ENCODE measurements around the gene FBH1.
"Not testable (repeated sequence)": the region's sequence is repeated elsewhere in the genome, so short reads cannot be mapped to it uniquely, and the experiment has no call there.

Gene FBH1

DNA sequence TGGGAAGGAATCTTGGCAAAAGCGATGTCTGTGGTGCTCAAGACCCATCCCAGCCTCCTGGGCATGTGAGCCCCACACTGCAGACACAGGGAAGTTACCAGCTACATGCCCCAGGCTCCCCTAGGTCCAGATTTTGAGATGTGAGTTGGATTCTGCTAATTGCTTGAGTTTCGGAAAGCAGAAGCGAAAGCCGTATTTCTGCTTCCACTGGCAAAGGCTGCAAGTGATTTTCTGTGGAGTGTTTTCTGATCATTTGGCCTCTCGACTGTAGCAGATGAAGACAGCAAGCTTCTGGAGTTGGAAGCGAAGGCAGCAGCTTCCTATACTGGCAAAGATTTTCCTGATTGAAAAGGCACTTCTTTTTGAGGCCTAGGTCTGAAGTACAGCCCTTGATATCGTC, 30.0 kb upstream of the FBH1 start:
- no peaks in the 10 kb centered on the region for H3K9me3 ChIP-seq (ENCODE audit: control insufficient read depth, insufficient read depth, low read length)
- no peaks in the 10 kb centered on the region for H3K27me3 ChIP-seq (ENCODE audit: control insufficient read depth, insufficient read depth, low read length)
- no peak overlapping the region for H3K4me3 ChIP-seq (ENCODE audit: low read depth, low read length)
- H3K9ac ChIP-seq (ENCODE audit: low read depth, low read length), result no peak overlapping the region
- no peak overlapping the region for H3K27ac ChIP-seq (ENCODE audit: low read depth, low read length)
- peaks cover 2% of the 10 kb centered on the region; the same call in 1 of the 2 replicates for H3K4me1 ChIP-seq (ENCODE audit: control insufficient read depth, insufficient read depth, low read length)
- no peaks in the 10 kb centered on the region for H3K36me3 ChIP-seq (ENCODE audit: control insufficient read depth, insufficient read depth, low read length)

- H3K4me1 ChIP-seq (ENCODE audit: control insufficient read depth, insufficient read depth, low read length), result peaks cover 2% of the 10 kb centered on the region; the same call in 1 of the 2 replicates
- no peaks in the 10 kb centered on the region for H3K36me3 ChIP-seq (ENCODE audit: control insufficient read depth, insufficient read depth, low read length)
- H3K4me3 ChIP-seq (ENCODE audit: low read depth, low read length), result no peak overlapping the region
- no peaks in the 10 kb centered on the region for H3K27me3 ChIP-seq (ENCODE audit: control insufficient read depth, insufficient read depth, low read length)
- H3K27ac ChIP-seq (ENCODE audit: low read depth, low read length), result no peak overlapping the region
- H3K9ac ChIP-seq (ENCODE audit: low read depth, low read length), result no peak overlapping the region
- no peaks in the 10 kb centered on the region for H3K9me3 ChIP-seq (ENCODE audit: control insufficient read depth, insufficient read depth, low read length)
These were observed 27.6 kb upstream of the FBH1 start for GRCh38 chr10:5862360-5862961.

DNA sequence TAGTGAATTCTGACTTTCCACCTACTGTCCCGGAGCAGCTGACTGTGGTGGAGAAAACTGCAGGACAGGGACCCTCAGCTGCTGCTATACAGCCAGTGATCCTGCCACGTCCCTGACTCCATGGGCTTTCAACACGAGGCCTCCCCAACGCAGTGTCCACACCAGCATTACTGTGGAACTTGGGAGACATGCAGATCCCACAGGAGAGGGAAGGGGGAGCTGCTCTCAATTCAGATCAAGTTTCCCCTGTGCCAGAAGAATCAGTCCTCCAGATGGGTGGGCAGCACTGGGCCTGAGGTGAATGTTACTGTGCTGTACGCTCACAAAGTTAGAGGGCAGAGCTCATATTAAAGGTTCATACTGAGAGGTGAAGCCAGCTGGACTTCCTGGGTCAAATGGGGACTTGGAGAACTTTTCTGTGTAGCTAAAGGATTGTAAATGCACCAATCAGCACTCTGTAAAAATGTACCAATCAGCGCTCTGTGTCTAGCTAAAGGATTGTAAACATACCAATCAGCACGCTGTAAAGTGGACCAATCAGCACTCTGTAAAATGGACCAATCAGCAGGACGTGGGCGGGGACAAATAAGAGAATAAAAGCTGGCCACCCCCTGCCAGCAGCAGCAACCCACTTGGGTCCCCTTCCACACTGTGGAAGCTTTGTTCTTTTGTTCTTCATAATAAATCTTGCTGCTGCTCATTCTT, 26.9 kb upstream of the FBH1 start:
- not testable (repeated sequence) for H3K9me3 ChIP-seq (ENCODE audit: control insufficient read depth, insufficient read depth, low read length); H3K4me3 ChIP-seq (ENCODE audit: low read depth, low read length); H3K4me1 ChIP-seq (ENCODE audit: control insufficient read depth, insufficient read depth, low read length); H3K27me3 ChIP-seq (ENCODE audit: control insufficient read depth, insufficient read depth, low read length); H3K36me3 ChIP-seq (ENCODE audit: control insufficient read depth, insufficient read depth, low read length); H3K9ac ChIP-seq (ENCODE audit: low read depth, low read length); H3K27ac ChIP-seq (ENCODE audit: low read depth, low read length)

- H3K4me3 ChIP-seq (ENCODE audit: low read depth, low read length); H3K9me3 ChIP-seq (ENCODE audit: control insufficient read depth, insufficient read depth, low read length); H3K9ac ChIP-seq (ENCODE audit: low read depth, low read length); H3K27me3 ChIP-seq (ENCODE audit: control insufficient read depth, insufficient read depth, low read length); H3K4me1 ChIP-seq (ENCODE audit: control insufficient read depth, insufficient read depth, low read length); H3K36me3 ChIP-seq (ENCODE audit: control insufficient read depth, insufficient read depth, low read length); H3K27ac ChIP-seq (ENCODE audit: low read depth, low read length): not testable (repeated sequence)
These were observed 23.5 kb upstream of the FBH1 start for GRCh38 chr10:5866451-5867081.

- not testable (repeated sequence) for H3K4me1 ChIP-seq (ENCODE audit: control insufficient read depth, insufficient read depth, low read length); H3K36me3 ChIP-seq (ENCODE audit: control insufficient read depth, insufficient read depth, low read length); H3K9ac ChIP-seq (ENCODE audit: low read depth, low read length); H3K27me3 ChIP-seq (ENCODE audit: control insufficient read depth, insufficient read depth, low read length); H3K27ac ChIP-seq (ENCODE audit: low read depth, low read length); H3K9me3 ChIP-seq (ENCODE audit: control insufficient read depth, insufficient read depth, low read length); H3K4me3 ChIP-seq (ENCODE audit: low read depth, low read length)
These were observed 22.9 kb upstream of the FBH1 start for GRCh38 chr10:5867091-5867615.

GRCh38 chr10:5868383-5868782, 21.7 kb upstream of the FBH1 start:
- not testable (repeated sequence) for H3K27ac ChIP-seq (ENCODE audit: low read depth, low read length); H3K9ac ChIP-seq (ENCODE audit: low read depth, low read length); H3K9me3 ChIP-seq (ENCODE audit: control insufficient read depth, insufficient read depth, low read length); H3K4me3 ChIP-seq (ENCODE audit: low read depth, low read length); H3K4me1 ChIP-seq (ENCODE audit: control insufficient read depth, insufficient read depth, low read length); H3K27me3 ChIP-seq (ENCODE audit: control insufficient read depth, insufficient read depth, low read length); H3K36me3 ChIP-seq (ENCODE audit: control insufficient read depth, insufficient read depth, low read length)

- 0 out of 2 replicates have a peak, but pooled peaks cover 3% of the 10 kb centered on the region for H3K9me3 ChIP-seq (ENCODE audit: control insufficient read depth, insufficient read depth, low read length)
- H3K27ac ChIP-seq (ENCODE audit: low read depth, low read length), result no peak overlapping the region
- no peak overlapping the region for H3K9ac ChIP-seq (ENCODE audit: low read depth, low read length)
- no peaks in the 10 kb centered on the region for H3K36me3 ChIP-seq (ENCODE audit: control insufficient read depth, insufficient read depth, low read length)
- no peaks in the 10 kb centered on the region for H3K27me3 ChIP-seq (ENCODE audit: control insufficient read depth, insufficient read depth, low read length)
- no peaks in the 10 kb centered on the region for H3K4me1 ChIP-seq (ENCODE audit: control insufficient read depth, insufficient read depth, low read length)
- no peak overlapping the region for H3K4me3 ChIP-seq (ENCODE audit: low read depth, low read length)
These were observed 20.9 kb upstream of the FBH1 start for GRCh38 chr10:5869156-5869555.

DNA sequence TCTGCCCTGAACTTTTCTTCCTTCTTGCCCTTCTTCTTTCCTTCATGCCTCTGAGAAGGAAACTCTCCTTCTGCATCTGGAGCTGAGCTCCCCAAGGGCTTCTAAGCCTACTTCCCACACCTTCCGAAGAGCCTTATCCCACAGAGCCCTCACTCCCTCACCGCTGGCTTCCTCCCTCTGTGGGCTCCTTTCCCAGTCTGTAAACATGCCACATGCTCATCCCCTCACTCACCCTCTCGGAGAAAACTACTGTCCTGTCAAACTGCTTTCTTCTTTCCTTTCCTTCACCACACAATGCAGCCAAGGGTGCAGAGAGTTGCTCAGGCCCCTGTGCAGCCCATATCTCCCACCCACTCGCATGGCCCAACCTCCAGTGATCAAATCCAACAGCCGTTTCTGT, 18.4 kb upstream of the FBH1 start:
- no peak overlapping the region for H3K9ac ChIP-seq (ENCODE audit: low read depth, low read length)
- H3K9me3 ChIP-seq (ENCODE audit: control insufficient read depth, insufficient read depth, low read length), result 0 out of 2 replicates have a peak, but pooled peaks cover 3% of the 10 kb centered on the region
- H3K27ac ChIP-seq (ENCODE audit: low read depth, low read length), result no peak overlapping the region
- no peak overlapping the region for H3K4me3 ChIP-seq (ENCODE audit: low read depth, low read length)
- H3K4me1 ChIP-seq (ENCODE audit: control insufficient read depth, insufficient read depth, low read length), result no peaks in the 10 kb centered on the region
- H3K36me3 ChIP-seq (ENCODE audit: control insufficient read depth, insufficient read depth, low read length), result peaks cover 15% of the 10 kb centered on the region
- no peaks in the 10 kb centered on the region for H3K27me3 ChIP-seq (ENCODE audit: control insufficient read depth, insufficient read depth, low read length)

DNA sequence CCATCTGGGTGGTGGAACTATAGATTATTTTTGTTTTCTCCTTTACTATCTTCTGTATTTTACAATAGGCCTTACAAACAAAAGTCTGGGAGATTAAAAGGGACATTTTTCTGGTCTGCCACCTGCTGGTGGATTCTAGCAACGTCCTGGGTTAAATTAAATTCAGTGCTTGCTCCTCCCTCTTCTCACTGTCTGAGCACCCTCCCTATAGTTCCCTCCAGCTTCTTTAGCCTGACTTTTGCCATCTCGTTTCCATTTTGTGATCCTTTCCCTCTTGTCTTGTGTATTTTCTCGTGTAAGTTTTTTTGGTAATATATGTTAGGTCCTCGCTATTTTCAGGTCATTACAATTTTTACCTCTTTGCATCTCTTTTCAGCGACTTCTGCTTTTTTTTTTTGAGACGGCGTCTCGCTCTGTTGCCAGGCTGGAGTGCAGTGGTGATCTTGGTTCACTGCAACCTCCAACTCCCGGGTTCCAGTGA, 16.5 kb upstream of the FBH1 start:
- no peak overlapping the region for H3K27ac ChIP-seq (ENCODE audit: low read depth, low read length)
- H3K9me3 ChIP-seq (ENCODE audit: control insufficient read depth, insufficient read depth, low read length), result 0 out of 2 replicates have a peak, but pooled peaks cover 2% of the 10 kb centered on the region
- H3K9ac ChIP-seq (ENCODE audit: low read depth, low read length), result no peak overlapping the region
- H3K4me1 ChIP-seq (ENCODE audit: control insufficient read depth, insufficient read depth, low read length), result no peaks in the 10 kb centered on the region
- H3K4me3 ChIP-seq (ENCODE audit: low read depth, low read length), result no peak overlapping the region
- H3K36me3 ChIP-seq (ENCODE audit: control insufficient read depth, insufficient read depth, low read length), result peaks cover 33% of the 10 kb centered on the region
- no peaks in the 10 kb centered on the region for H3K27me3 ChIP-seq (ENCODE audit: control insufficient read depth, insufficient read depth, low read length)

- no peak overlapping the region for H3K9ac ChIP-seq (ENCODE audit: low read depth, low read length)
- H3K4me3 ChIP-seq (ENCODE audit: low read depth, low read length), result no peak overlapping the region
- no peaks in the 10 kb centered on the region for H3K27me3 ChIP-seq (ENCODE audit: control insufficient read depth, insufficient read depth, low read length)
- no peak overlapping the region for H3K27ac ChIP-seq (ENCODE audit: low read depth, low read length)
- no peaks in the 10 kb centered on the region for H3K4me1 ChIP-seq (ENCODE audit: control insufficient read depth, insufficient read depth, low read length)
- no peaks in the 10 kb centered on the region for H3K9me3 ChIP-seq (ENCODE audit: control insufficient read depth, insufficient read depth, low read length)
- H3K36me3 ChIP-seq (ENCODE audit: control insufficient read depth, insufficient read depth, low read length), result peaks cover 58% of the 10 kb centered on the region
These were observed 13.8 kb upstream of the FBH1 start for GRCh38 chr10:5876181-5876768.

GRCh38 chr10:5877041-5877440, 13.0 kb upstream of the FBH1 start:
- H3K27me3 ChIP-seq (ENCODE audit: control insufficient read depth, insufficient read depth, low read length); H3K4me3 ChIP-seq (ENCODE audit: low read depth, low read length); H3K4me1 ChIP-seq (ENCODE audit: control insufficient read depth, insufficient read depth, low read length); H3K9me3 ChIP-seq (ENCODE audit: control insufficient read depth, insufficient read depth, low read length); H3K9ac ChIP-seq (ENCODE audit: low read depth, low read length); H3K27ac ChIP-seq (ENCODE audit: low read depth, low read length): not testable (repeated sequence)
- peaks cover 60% of the 10 kb centered on the region for H3K36me3 ChIP-seq (ENCODE audit: control insufficient read depth, insufficient read depth, low read length)

Measured in HUES48 (cell line).